Hepatocyte (in vitro differentiated cells): ENCODE measurements around the gene SUMF1.

ENCODE experiments used
- EZH2 ChIP-seq: fragments of 200-600 bp; sonication (generic); IDR thresholded peaks from 2 replicates; pipeline ENCODE4 v1.6.1; 2016; ENCODE audit warnings: antibody characterized with exemption, mild to moderate bottlenecking, borderline replicate concordance
- TF ChIP-seq, protein P1 (sequence below): fragments of 200-600 bp; sonication (generic); IDR thresholded peaks from 2 replicates; pipeline ENCODE4 v1.5.1; 2016; ENCODE audit warnings: antibody characterized with exemption, mild to moderate bottlenecking; ENCODE audit not compliant: poor library complexity

- TF ChIP-seq, protein P1, sequence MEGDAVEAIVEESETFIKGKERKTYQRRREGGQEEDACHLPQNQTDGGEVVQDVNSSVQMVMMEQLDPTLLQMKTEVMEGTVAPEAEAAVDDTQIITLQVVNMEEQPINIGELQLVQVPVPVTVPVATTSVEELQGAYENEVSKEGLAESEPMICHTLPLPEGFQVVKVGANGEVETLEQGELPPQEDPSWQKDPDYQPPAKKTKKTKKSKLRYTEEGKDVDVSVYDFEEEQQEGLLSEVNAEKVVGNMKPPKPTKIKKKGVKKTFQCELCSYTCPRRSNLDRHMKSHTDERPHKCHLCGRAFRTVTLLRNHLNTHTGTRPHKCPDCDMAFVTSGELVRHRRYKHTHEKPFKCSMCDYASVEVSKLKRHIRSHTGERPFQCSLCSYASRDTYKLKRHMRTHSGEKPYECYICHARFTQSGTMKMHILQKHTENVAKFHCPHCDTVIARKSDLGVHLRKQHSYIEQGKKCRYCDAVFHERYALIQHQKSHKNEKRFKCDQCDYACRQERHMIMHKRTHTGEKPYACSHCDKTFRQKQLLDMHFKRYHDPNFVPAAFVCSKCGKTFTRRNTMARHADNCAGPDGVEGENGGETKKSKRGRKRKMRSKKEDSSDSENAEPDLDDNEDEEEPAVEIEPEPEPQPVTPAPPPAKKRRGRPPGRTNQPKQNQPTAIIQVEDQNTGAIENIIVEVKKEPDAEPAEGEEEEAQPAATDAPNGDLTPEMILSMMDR: no peak
- no peak for TF ChIP-seq EZH2
Observed at GRCh38 chr3:4408958-4409357, 58.1 kb downstream of the SUMF1 start.
